GM19372 (cell line): ENCODE measurements around the gene CIC.

Experiments used
- ATAC-seq: cut with Tn5 transposase; IDR thresholded peaks from one replicate; pipeline ENCODE4 v1.9.1; 2021; ENCODE audit warnings: mild to moderate bottlenecking, low read depth, moderate library complexity; ENCODE audit not compliant: unreplicated experiment

CIC gene

GRCh38 chr19:42285988-42286348 lies 16.9 kb downstream of the CIC start:
- ATAC-seq = no peak

GRCh38 chr19:42286349-42287016 lies 17.4 kb downstream of the CIC start:
- ATAC-seq = no peak

- ATAC-seq = no peak
Observed at GRCh38 chr19:42287017-42287826, 18.2 kb downstream of the CIC start.

- ATAC-seq = no peak
Observed at GRCh38 chr19:42287827-42288107, 18.7 kb downstream of the CIC start.

- no peak for ATAC-seq
Observed at GRCh38 chr19:42288387-42288786, 19.3 kb downstream of the CIC start.

- ATAC-seq = no peak
Observed at GRCh38 chr19:42288881-42289555, 20.0 kb downstream of the CIC start.

GRCh38 chr19:42289556-42290041 lies 20.5 kb downstream of the CIC start:
- no peak for ATAC-seq

- no peak for ATAC-seq
Observed at GRCh38 chr19:42290136-42290522, 21.1 kb downstream of the CIC start.

GRCh38 chr19:42290523-42291434 lies 21.7 kb downstream of the CIC start:
- no peak for ATAC-seq

- ATAC-seq = no peak
Observed at GRCh38 chr19:42291435-42291810, 22.4 kb downstream of the CIC start.

- no peak for ATAC-seq
Observed at GRCh38 chr19:42292042-42292960, 23.2 kb downstream of the CIC start.

- ATAC-seq = no peak
Observed at GRCh38 chr19:42292963-42293362, 23.9 kb downstream of the CIC start.

- ATAC-seq = no peak
Observed at GRCh38 chr19:42293540-42293939, 24.5 kb downstream of the CIC start.

- ATAC-seq = no peak
Observed at GRCh38 chr19:42293948-42294347, 24.9 kb downstream of the CIC start.

GRCh38 chr19:42294471-42295137 lies 25.6 kb downstream of the CIC start:
- no peak for ATAC-seq

GRCh38 chr19:42295342-42295741 lies 26.3 kb downstream of the CIC start:
- no peak for ATAC-seq

GRCh38 chr19:42295831-42296525 lies 26.9 kb downstream of the CIC start:
- ATAC-seq = no peak

GRCh38 chr19:42297039-42297438 lies 28.0 kb downstream of the CIC start:
- no peak for ATAC-seq
